ENCODE results near the gene CNOT2.

DNA sequence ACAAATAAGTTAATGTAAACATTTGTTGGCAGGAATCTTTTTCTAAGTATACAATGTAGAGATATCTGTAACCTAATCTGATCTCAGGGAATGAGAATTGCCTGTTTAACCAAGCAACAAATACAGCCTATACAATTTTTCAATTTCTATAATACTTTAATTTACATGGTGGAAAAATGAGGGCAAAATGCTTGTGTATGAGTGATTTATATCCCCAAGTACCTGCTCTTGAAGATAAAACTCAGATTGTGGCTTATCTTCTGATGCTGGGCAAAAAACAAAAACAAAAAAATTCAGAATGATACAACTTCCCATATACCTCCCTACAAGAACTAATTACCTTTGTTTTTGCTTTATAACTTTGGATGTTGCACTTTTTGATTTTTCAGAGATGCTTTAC lies 2.2 kb downstream of the CNOT2 start:
- TF ChIP-seq POLR2A (IDR thresholded peaks at IDR 0.05; ENCODE audit: low read length) = no peak
- TF ChIP-seq GATA1 (IDR thresholded peaks at IDR 0.05; ENCODE audit: low read depth, low read length) = no peak

Measured in erythroblast (primary cell).